GM12878 (cell line): Measurements from ENCODE around the gene CASP10. TPM values are rescaled to one million over a fixed set of nuclear protein-coding genes. Genes with fewer than 3 reads are reported as not detected.

Source experiments
- ATAC-seq: fragments of 200-7000 bp; cut with Tn5 transposase; 3 replicates; pipeline ENCODE4 v1.9.1; 2020; ENCODE audit warnings: mild to moderate bottlenecking, moderate library complexity
- BruUV-seq: library from RNA; stranded (reverse); fragments of 400-500 nt; replicated peaks from 2 replicates; lab custom pipeline; 2021; lab: Mats Ljungman, UMichigan
- CTCF ChIA-PET: fragments of 300-600 bp; sonication (Branson Sonifier 250); formaldehyde crosslinking; extraction: SDS; loops from one replicate; lab custom pipeline; 2021; ENCODE audit warnings: inconsistent platforms; lab: Yijun Ruan, JAX
- POLR2A ChIA-PET: fragments of 350-600 bp; formaldehyde crosslinking; extraction: SDS; loops from one replicate; lab custom pipeline; 2021; ENCODE audit warnings: inconsistent platforms; lab: Charles Lee
- RAD21 ChIA-PET: fragments of 300-600 bp; sonication (Branson Sonifier 250); formaldehyde crosslinking; loops from one replicate; lab custom pipeline; 2023; ENCODE audit warnings: antibody characterized with exemption; ENCODE audit not compliant: unreplicated experiment; lab: Charles Lee
- SMC1A ChIA-PET: fragments of 300-600 bp; sonication (Branson Sonifier 250); formaldehyde crosslinking; loops from one replicate; lab custom pipeline; 2023; ENCODE audit not compliant: unreplicated experiment, uncharacterized antibody; lab: Charles Lee
- DNase-seq: peaks from one replicate; pipeline ENCODE4 v3.0.0-alpha.2; 2011; ENCODE audit warnings: low read depth, low spot score
- FAIRE-seq: peaks from 3 replicates; lab custom pipeline; 2011; peaks lifted over from hg19 to GRCh38; lab: Jason Lieb, UNC
- H2AFZ ChIP-seq: 2 replicates; pipeline ENCODE4 v1.6.0; 2011; ENCODE audit warnings: low read depth, low read length, control low read depth; ENCODE audit not compliant: control insufficient read depth
- H3K27ac ChIP-seq: 2 replicates; pipeline ENCODE4 v1.5.1; 2011; ENCODE audit warnings: control low read depth; ENCODE audit not compliant: control insufficient read depth, insufficient read depth
- H3K27me3 ChIP-seq, 2 experiments: replicated peaks in 1 of 2; 2 replicates each; pipeline versions ENCODE4 v1.6.0 to v1.6.1; 2011; ENCODE audit warnings: low read length in 1 of 2; ENCODE audit not compliant: control insufficient read depth in 2 of 2, insufficient read depth in 2 of 2
- H3K36me3 ChIP-seq, 2 experiments: 2 replicates each; pipeline ENCODE4 v1.5.1; 2011; ENCODE audit warnings: low read length in 1 of 2; ENCODE audit not compliant: control insufficient read depth in 2 of 2, insufficient read depth in 2 of 2
- H3K4me1 ChIP-seq: 2 replicates; pipeline ENCODE4 v1.6.1; 2011; ENCODE audit warnings: mild to moderate bottlenecking, low read length, moderate library complexity, mixed read lengths; ENCODE audit not compliant: control insufficient read depth, insufficient read depth
- H3K4me2 ChIP-seq: 2 replicates; pipeline ENCODE4 v1.6.0; 2011; ENCODE audit warnings: control low read depth; ENCODE audit not compliant: control insufficient read depth, insufficient read depth
- H3K4me3 ChIP-seq: fragments of 200-600 bp; sonication (generic); 2 replicates; pipeline ENCODE4 v1.5.1; 2016
- H3K79me2 ChIP-seq: 2 replicates; pipeline ENCODE4 v1.6.0; 2011; ENCODE audit warnings: low read length; ENCODE audit not compliant: control insufficient read depth, insufficient read depth
- H3K9ac ChIP-seq: 2 replicates; pipeline ENCODE4 v1.8.0; 2011; ENCODE audit warnings: low read length, control low read depth, mixed read lengths; ENCODE audit not compliant: control insufficient read depth, insufficient read depth
- H3K9me3 ChIP-seq: replicated peaks from 3 replicates; pipeline ENCODE4 v1.5.1; 2011; ENCODE audit warnings: mild to moderate bottlenecking, low read length; ENCODE audit not compliant: control insufficient read depth, insufficient read depth
- H4K20me1 ChIP-seq: 2 replicates; pipeline ENCODE4 v1.6.0; 2011; ENCODE audit not compliant: control insufficient read depth, insufficient read depth
- CEBPZ ChIP-seq: fragments of 150-350 bp; IDR thresholded peaks from 2 replicates; pipeline ENCODE4 v1.6.1; 2016; ENCODE audit warnings: low read depth, low read length
- EZH2 ChIP-seq: IDR thresholded peaks from 2 replicates; pipeline ENCODE4 v1.6.1; 2012; ENCODE audit warnings: low read depth, mild to moderate bottlenecking, control low read depth, inconsistent platforms, low read length, borderline replicate concordance; ENCODE audit not compliant: control insufficient read depth
- FOXK2 ChIP-seq: fragments of 450-650 bp; IDR thresholded peaks from 2 replicates; pipeline ENCODE4 v1.6.1; 2017; ENCODE audit warnings: mild to moderate bottlenecking, moderate library complexity
- KAT2A ChIP-seq: conservative IDR thresholded peaks from 2 replicates; pipeline ENCODE4 v1.6.1; 2011; ENCODE audit warnings: low read depth, low read length; ENCODE audit not compliant: control insufficient read depth
- MYB ChIP-seq: fragments of 150-350 bp; IDR thresholded peaks from 2 replicates; pipeline ENCODE4 v1.6.1; 2014; ENCODE audit warnings: mild to moderate bottlenecking, low read depth, low read length, borderline replicate concordance
- PKNOX1 ChIP-seq: fragments of 450-650 bp; IDR thresholded peaks from 2 replicates; pipeline ENCODE4 v1.6.1; 2016; ENCODE audit warnings: mild to moderate bottlenecking
- SIX5 ChIP-seq: IDR thresholded peaks from 2 replicates; pipeline ENCODE4 v1.6.1; 2011; ENCODE audit warnings: mild to moderate bottlenecking, low read depth, low read length, moderate library complexity; ENCODE audit not compliant: severe bottlenecking
- SRF ChIP-seq, 2 experiments: IDR thresholded peaks; 2 replicates each; pipeline ENCODE4 v1.6.1; 2011; ENCODE audit warnings: low read depth in 2 of 2, low read length in 2 of 2, mild to moderate bottlenecking in 1 of 2, moderate library complexity in 1 of 2
- ZBTB40 ChIP-seq: fragments of 450-650 bp; IDR thresholded peaks from 2 replicates; pipeline ENCODE4 v1.6.1; 2016; ENCODE audit warnings: mild to moderate bottlenecking, moderate library complexity, borderline replicate concordance
- ZZZ3 ChIP-seq: IDR thresholded peaks from 2 replicates; pipeline ENCODE4 v1.6.1; 2011; ENCODE audit warnings: low read depth; ENCODE audit not compliant: control insufficient read depth, insufficient read length
- WGBS: methylation state at CpG from one replicate; pipeline ENCODE4 v1.1.6; 2016; ENCODE audit warnings: low lambda C conversion rate; ENCODE audit not compliant: insufficient replicate concordance, insufficient coverage; ENCODE audit errors: missing lambda C conversion rate; 5-methylcytosine and 5-hydroxymethylcytosine counted together
- in situ Hi-C: fragments of 300-500 bp; cut with MboI; formaldehyde crosslinking; loops from 9 replicates; pipeline ENCODE4 v1.14.3; 2018; ENCODE audit warnings: mixed read lengths
- intact Hi-C: fragments of 100-400 bp; cut with micrococcal nuclease; formaldehyde crosslinking; loops from one replicate; pipeline ENCODE4 v1.14.2; 2022; ENCODE audit not compliant: unreplicated experiment
- polyA plus RNA-seq, 11 experiments: library from polyadenylated mRNA; depleted of rRNA in 4 of 11; unstranded in 6 of 11; stranded (reverse) in 5 of 11; fragments of >200 nt; fragmentation: Nextera tagmentation in 4 of 11; fragmentation: Illumina TruSeq in 1 of 11; extraction: Ambion mirVana in 4 of 11; extraction: Trizol in 1 of 11; gene quantifications; 1 replicate in 1 of 11; 2 replicates in 10 of 11; pipeline versions ENCODE4 v1.2.1 to v1.2.3, GENCODE V29; 2011 to 2016; ENCODE audit warnings: inconsistent platforms in 2 of 11, missing spikeins in 2 of 11, low read depth in 1 of 11
- total RNA-seq, 4 experiments: library from RNA; depleted of rRNA in 3 of 4; stranded (reverse); fragments of >200 nt in 3 of 4; fragmentation: Illumina TruSeq in 1 of 4; extraction: Trizol in 1 of 4; gene quantifications; 2 replicates each; pipeline versions ENCODE4 v1.2.1 to v1.2.3, GENCODE V29; 2013 to 2021

The CASP10 gene
- total and polyA plus RNA-seq, 10 of the 15 experiments (the other 5 are each of a cell fraction or from before 2014, with no cell fraction given), result 7.2 to 14.1 (median 10.8) TPM

- intact Hi-C loops, result no loop called here
- ATAC-seq (no peak), DNase-seq (no peak), FAIRE-seq (no peak)
- POLR2A ChIA-PET, result no interaction called here
- no peaks in the 10 kb centered on the region for H3K79me2 ChIP-seq
- no peak overlapping the region for H3K27ac ChIP-seq
- TF ChIP-seq MYB, result no peak
- TF ChIP-seq KAT2A, result no peak
- TF ChIP-seq FOXK2, result no peak
- TF ChIP-seq PKNOX1, result no peak
- no peak for TF ChIP-seq EZH2
- no peak for TF ChIP-seq ZZZ3
- no peak for TF ChIP-seq CEBPZ
- no peak for TF ChIP-seq SIX5
- no peak for TF ChIP-seq ZBTB40
- TF ChIP-seq SRF (IDR thresholded peaks at IDR 0.05; ENCODE audit: low read depth in 2 of 2, low read length in 2 of 2), result no peak
- H3K36me3 ChIP-seq, result no peaks in the 10 kb centered on the region; a peak in 1 of 4 replicates
- no peaks in the 10 kb centered on the region; a peak in 1 of 4 replicates for H3K27me3 ChIP-seq
- no peak overlapping the region for H2AFZ ChIP-seq
- no peak overlapping the region for H3K4me3 ChIP-seq
- in situ Hi-C loops, result no loop called here
- H3K4me1 ChIP-seq, result peaks cover 6% of the 10 kb centered on the region
- H3K4me2 ChIP-seq, result no peak overlapping the region
- no peaks in the 10 kb centered on the region for H4K20me1 ChIP-seq
- RAD21 ChIA-PET, result interaction anchor here (0.7 to 3.1 kb wide), 2 partner anchors 14 to 1781 kb away, joined by 3 to 17 read pairs; no protein-coding TSS in a partner anchor
- CTCF ChIA-PET, result interaction anchor here (1.1 kb wide), 1 partner anchor 11 kb away, joined by 5 read pairs; no protein-coding TSS in a partner anchor
- no peaks in the 10 kb centered on the region for H3K9me3 ChIP-seq
- no peak overlapping the region for H3K9ac ChIP-seq
- no TSS peak for BruUV-seq
- SMC1A ChIA-PET, result interaction anchor here (1.5 kb wide), 2 partner anchors 8 to 22 kb away, joined by 3 to 5 read pairs; no protein-coding TSS in a partner anchor
- 93% methylated on average over 6 of the region's 6 CpGs for WGBS
These were observed 35.8 kb downstream of the CASP10 start for GRCh38 chr2:201218780-201219179.
